Endothelial cell (in vitro differentiated cells): Measurements from ENCODE around the gene CALHM4. TPM values are rescaled to one million over a fixed set of nuclear protein-coding genes. Genes with fewer than 3 reads are reported as not detected.

ENCODE experiments used
- DNase-seq: peaks from one replicate; pipeline ENCODE4 v3.0.0; 2021; ENCODE audit warnings: low spot score
- H3K27ac Mint-ChIP-seq: one replicate; pipeline ENCODE4 v1.8.0; 2021; ENCODE audit warnings: mixed read lengths, inconsistent platforms; ENCODE audit not compliant: unreplicated experiment
- H3K27me3 Mint-ChIP-seq: one replicate; pipeline ENCODE4 v1.8.0; 2021; ENCODE audit warnings: mild to moderate bottlenecking, moderate library complexity, mixed read lengths, inconsistent platforms; ENCODE audit not compliant: unreplicated experiment
- H3K36me3 Mint-ChIP-seq: one replicate; pipeline ENCODE4 v1.8.0; 2021; ENCODE audit warnings: mild to moderate bottlenecking, low read depth, mixed read lengths, inconsistent platforms; ENCODE audit not compliant: unreplicated experiment
- H3K4me1 Mint-ChIP-seq: one replicate; pipeline ENCODE4 v1.8.0; 2021; ENCODE audit warnings: mild to moderate bottlenecking, mixed read lengths, inconsistent platforms; ENCODE audit not compliant: unreplicated experiment
- H3K4me3 Mint-ChIP-seq: one replicate; pipeline ENCODE4 v1.8.0; 2021; ENCODE audit warnings: mild to moderate bottlenecking, mixed read lengths, inconsistent platforms; ENCODE audit not compliant: unreplicated experiment
- H3K9me3 Mint-ChIP-seq: one replicate; pipeline ENCODE4 v1.8.0; 2021; ENCODE audit warnings: mixed read lengths, inconsistent platforms; ENCODE audit not compliant: unreplicated experiment
- total RNA-seq: library from RNA; stranded (reverse); fragmentation: NEBNext Ultra II Directional; extraction: Animal tissue kit (Norgen Biotek cat#: 25700); gene quantifications from one replicate; pipeline ENCODE4 v1.2.1, GENCODE V29; 2021; ENCODE audit not compliant: unreplicated experiment
- TF ChIP-seq, protein P1 (sequence below): fragments of 200-600 bp; sonication (generic); IDR thresholded peaks from one replicate; pipeline ENCODE4 v1.5.0; 2021; ENCODE audit warnings: antibody characterized with exemption; ENCODE audit not compliant: unreplicated experiment

CALHM4 gene
- total RNA-seq, 1 donor from 2014 or later: not detected

DNA sequence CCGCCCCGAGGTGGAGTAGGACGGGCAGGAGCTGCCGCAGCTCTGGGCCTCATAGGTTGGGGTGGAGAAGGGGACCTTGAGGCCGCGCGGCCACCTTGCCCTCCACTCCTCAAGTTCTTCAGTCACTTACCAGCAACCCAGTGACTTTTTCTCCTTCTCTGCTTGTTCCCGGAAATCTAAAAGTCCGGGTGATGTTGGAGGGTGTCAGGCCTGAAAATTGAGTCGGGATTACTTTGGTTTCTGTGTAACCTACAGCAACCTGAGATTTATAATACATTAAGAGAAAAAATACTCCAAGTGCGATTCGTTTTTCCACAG, 18.1 kb downstream of the CALHM4 start:
- Mint-ChIP-seq H3K4me1 (peaks cover 43% of the 10 kb centered on the region), H3K27ac (peak overlapping the region; percentile 82), H3K4me3 (peak overlapping the region; percentile 93), H3K27me3 (peaks cover 7% of the 10 kb centered on the region), H3K36me3 (no peaks in the 10 kb centered on the region), H3K9me3 (no peaks in the 10 kb centered on the region)
- DNase-seq: no peak
- TF ChIP-seq, protein P1, sequence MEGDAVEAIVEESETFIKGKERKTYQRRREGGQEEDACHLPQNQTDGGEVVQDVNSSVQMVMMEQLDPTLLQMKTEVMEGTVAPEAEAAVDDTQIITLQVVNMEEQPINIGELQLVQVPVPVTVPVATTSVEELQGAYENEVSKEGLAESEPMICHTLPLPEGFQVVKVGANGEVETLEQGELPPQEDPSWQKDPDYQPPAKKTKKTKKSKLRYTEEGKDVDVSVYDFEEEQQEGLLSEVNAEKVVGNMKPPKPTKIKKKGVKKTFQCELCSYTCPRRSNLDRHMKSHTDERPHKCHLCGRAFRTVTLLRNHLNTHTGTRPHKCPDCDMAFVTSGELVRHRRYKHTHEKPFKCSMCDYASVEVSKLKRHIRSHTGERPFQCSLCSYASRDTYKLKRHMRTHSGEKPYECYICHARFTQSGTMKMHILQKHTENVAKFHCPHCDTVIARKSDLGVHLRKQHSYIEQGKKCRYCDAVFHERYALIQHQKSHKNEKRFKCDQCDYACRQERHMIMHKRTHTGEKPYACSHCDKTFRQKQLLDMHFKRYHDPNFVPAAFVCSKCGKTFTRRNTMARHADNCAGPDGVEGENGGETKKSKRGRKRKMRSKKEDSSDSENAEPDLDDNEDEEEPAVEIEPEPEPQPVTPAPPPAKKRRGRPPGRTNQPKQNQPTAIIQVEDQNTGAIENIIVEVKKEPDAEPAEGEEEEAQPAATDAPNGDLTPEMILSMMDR: no peak

DNA sequence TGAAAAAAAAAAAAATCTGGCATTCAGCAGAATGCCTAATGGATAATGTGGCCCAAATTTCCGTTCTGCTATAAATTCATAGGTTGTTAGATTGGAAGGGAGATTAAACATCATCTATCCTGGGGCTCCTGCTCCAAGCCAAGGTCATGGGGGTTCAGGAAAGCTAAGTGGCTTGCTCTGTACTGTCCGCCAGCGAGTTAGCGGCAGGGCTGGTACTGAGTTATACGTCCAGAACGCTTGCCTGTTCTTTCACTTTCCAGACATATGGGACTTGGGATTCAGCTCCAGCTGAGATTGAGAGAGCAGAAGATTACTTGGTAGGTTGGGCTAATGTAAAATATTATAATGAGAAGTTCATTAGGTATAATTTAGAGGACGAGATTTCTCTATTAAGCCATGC, 18.6 kb downstream of the CALHM4 start:
- peaks cover 4% of the 10 kb centered on the region for H3K27me3 Mint-ChIP-seq
- DNase-seq: no peak
- H3K4me3 Mint-ChIP-seq: peak overlapping the region; percentile 93
- H3K36me3 Mint-ChIP-seq: no peaks in the 10 kb centered on the region
- H3K27ac Mint-ChIP-seq: peak overlapping the region; percentile 82
- TF ChIP-seq, protein P1: no peak
- peaks cover 43% of the 10 kb centered on the region for H3K4me1 Mint-ChIP-seq
- no peaks in the 10 kb centered on the region for H3K9me3 Mint-ChIP-seq

DNA sequence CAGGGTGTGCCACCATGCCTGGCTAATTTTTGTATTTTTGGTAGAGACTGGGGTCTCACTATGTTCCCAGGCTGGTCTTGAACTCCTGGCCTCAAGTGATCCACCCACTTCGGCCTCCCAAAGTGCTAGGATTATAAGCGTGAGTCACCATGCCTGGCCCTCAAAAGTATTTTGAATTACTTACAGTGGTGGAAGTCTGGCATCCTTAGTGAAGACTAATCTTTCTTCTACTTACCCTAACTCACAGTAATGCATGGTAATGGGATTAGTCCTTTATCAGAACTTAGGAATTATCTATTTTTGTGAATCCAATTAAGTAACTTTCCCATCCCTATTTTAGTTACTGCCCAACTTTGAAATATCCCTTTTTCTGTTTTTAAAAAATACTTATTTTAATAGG, 21.7 kb downstream of the CALHM4 start:
- Mint-ChIP-seq H3K4me3 (no peak overlapping the region), H3K36me3 (no peaks in the 10 kb centered on the region), H3K27me3 (peaks cover 2% of the 10 kb centered on the region), H3K4me1 (peaks cover 23% of the 10 kb centered on the region), H3K27ac (no peak overlapping the region), H3K9me3 (no peaks in the 10 kb centered on the region)
- no peak for DNase-seq
- TF ChIP-seq, protein P1: no peak

DNA sequence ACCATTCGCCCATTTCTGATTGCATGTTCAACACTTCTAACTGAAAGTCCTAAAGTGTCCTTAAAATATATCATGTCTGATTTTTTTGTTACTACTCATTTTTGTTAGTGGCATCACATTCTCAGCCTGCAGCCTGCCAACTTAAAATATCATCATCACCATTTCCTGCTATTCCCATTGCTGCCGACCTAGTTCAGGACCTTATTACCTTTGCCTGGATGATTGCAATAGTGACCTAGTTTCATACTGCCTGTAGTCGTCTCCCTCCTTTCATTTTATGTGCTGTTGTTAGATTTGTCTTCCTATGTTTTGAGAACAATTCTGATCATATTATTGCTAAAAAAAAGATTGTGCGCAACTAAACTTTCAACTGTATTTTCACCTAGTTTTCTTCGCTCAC, 23.9 kb downstream of the CALHM4 start:
- H3K9me3 Mint-ChIP-seq: no peaks in the 10 kb centered on the region
- TF ChIP-seq, protein P1: no peak
- peak overlapping the region; percentile 5 for H3K27ac Mint-ChIP-seq
- no peak overlapping the region for H3K4me3 Mint-ChIP-seq
- H3K4me1 Mint-ChIP-seq: peaks cover 11% of the 10 kb centered on the region
- no peak for DNase-seq
- peaks cover 2% of the 10 kb centered on the region for H3K27me3 Mint-ChIP-seq
- no peaks in the 10 kb centered on the region for H3K36me3 Mint-ChIP-seq

DNA sequence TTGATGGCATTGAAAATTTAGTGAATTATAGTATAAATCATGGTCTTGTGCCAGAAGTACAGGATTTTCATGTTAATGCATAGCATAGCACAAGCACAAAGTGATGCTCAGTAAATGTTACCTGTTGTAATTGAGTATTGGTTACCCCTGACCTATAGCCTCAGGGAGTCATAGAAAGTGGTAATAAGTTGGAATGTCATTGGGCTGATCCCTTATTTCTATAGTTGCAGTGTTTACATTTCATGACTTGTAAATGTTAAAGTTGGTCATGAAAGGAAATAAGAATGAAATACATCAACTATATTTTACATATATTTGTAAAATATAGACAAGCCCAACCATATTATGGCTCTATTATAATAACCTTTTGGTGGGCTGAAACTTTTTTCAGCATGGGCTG, 24.8 kb downstream of the CALHM4 start:
- no peak overlapping the region for H3K27ac Mint-ChIP-seq
- TF ChIP-seq, protein P1: no peak
- peaks cover 2% of the 10 kb centered on the region for H3K27me3 Mint-ChIP-seq
- peaks cover 6% of the 10 kb centered on the region for H3K4me1 Mint-ChIP-seq
- H3K9me3 Mint-ChIP-seq: no peaks in the 10 kb centered on the region
- DNase-seq: no peak
- H3K4me3 Mint-ChIP-seq: no peak overlapping the region
- no peaks in the 10 kb centered on the region for H3K36me3 Mint-ChIP-seq
